HG03565 (cell line): Measurements from ENCODE around the gene CNOT1.

Experiments used
- ATAC-seq: cut with Tn5 transposase; IDR thresholded peaks from one replicate; pipeline ENCODE4 v1.9.1; 2021; ENCODE audit warnings: mild to moderate bottlenecking, moderate library complexity; ENCODE audit not compliant: unreplicated experiment

The CNOT1 gene

GRCh38 chr16:58488531-58488930, 141.1 kb downstream of the CNOT1 start:
- no peak for ATAC-seq

DNA sequence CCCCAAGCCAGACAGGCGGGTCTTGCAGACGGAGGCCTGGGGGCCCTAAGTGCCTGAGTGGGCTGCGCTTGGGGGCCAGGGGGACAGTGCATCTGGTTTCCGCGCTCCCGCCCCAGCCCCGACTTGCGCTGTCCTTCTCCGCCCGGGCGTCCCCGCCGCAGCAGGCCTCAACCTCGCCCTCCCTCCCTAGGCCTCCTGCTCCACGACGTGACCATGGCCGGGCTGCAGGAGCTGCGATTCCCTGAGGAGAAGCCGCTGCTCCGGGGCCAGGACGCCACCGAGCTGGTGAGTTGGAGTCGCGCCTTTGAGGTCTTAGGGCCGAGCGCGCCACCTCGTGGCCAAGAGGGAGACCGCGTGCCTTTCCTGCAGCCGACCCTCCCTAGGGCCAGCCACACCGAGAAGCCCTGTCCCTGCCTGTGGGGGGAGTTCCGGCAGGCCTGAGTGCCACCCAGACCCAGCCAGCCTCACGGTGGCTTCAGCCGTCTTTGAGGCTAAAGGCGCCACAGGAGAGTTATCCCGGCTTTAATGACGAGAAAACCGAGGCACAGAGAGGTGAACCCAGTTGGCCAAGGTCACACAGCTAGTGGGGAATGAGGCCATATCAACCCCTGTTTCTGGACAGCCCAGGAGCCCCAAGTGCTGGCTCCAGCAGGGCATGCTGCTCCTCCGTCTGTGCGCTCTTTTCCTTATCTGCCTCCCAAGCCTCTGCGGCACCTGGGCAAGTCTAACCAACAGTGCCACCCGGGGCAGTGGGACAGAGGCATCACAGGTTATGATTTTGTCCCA, 141.9 kb downstream of the CNOT1 start:
- ATAC-seq = no peak

- no peak for ATAC-seq
These were observed 144.3 kb downstream of the CNOT1 start for GRCh38 chr16:58485184-58485887.

GRCh38 chr16:58481931-58482330, 147.7 kb downstream of the CNOT1 start:
- ATAC-seq = no peak

DNA sequence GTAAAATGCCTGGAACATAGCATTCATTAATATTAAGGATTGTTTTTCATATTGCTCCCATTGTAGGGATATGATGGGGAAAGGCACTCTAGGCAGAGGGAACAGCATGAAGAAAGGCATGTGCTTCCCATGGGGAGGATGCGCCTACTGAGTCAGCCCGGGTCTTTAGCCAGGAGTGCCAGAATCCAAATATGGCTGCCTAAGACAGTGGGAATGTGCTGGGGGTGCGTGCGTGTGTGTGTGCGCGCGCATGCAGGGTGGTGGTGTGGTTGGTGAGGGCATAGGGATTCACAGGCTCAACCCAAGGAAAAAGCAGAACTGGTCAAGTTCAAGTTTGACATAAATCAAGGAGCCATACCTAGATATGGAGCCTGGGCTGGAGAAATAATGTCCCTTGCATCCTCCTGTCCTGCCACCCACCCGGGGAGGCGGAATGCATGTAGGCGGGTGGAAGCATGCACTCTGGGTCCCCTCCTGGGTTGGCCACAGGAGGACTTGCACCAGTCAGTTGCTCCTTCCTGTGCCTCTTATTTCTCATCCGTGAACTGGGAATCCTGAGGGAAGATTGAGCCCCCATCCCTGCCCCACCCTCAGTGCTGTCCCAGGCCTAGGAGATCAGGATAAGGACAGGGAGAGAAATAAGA, 148.3 kb downstream of the CNOT1 start:
- ATAC-seq = no peak

GRCh38 chr16:58478427-58478826, 151.2 kb downstream of the CNOT1 start:
- no peak for ATAC-seq

DNA sequence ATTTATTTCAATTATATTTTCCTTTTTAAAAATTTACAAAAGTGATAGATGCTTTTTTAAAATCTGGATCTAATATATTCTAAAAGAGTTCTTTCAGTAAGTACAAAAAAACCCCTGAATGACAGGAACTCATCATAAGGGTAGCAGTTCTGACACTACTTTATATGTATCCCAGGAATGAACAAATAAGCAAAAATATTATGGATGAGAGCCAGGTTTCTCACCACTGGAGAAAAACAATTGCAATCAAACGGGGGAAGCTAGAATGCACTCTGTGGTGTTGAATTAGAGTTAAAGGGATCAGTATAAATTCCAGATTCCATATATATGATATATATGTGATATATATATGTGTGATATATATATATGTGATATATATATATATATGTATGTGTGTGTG, 152.8 kb downstream of the CNOT1 start:
- no peak for ATAC-seq

GRCh38 chr16:58475091-58475619, 154.5 kb downstream of the CNOT1 start:
- no peak for ATAC-seq

DNA sequence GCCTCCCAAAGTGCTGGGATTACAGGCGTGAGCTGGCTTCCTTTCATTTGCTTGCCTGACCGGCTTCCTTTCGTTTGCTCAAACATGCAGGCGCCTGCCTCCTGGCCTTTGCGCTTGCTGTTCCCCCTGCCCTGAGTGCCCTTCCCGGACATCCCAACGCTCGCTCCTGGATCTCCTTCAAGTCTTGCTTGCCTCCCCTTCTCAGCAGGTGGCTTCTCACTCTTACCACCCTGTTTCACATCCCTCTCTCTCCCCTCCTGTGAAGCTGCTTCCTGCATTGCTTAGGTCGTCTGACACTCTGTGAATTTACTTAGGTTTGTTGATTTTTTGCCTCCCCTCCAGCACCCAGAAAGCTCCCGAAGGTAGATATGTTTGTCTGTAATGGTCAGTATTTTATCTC, 155.3 kb downstream of the CNOT1 start:
- ATAC-seq = no peak

- ATAC-seq = no peak
These were observed 156.8 kb downstream of the CNOT1 start for GRCh38 chr16:58472827-58473226.

DNA sequence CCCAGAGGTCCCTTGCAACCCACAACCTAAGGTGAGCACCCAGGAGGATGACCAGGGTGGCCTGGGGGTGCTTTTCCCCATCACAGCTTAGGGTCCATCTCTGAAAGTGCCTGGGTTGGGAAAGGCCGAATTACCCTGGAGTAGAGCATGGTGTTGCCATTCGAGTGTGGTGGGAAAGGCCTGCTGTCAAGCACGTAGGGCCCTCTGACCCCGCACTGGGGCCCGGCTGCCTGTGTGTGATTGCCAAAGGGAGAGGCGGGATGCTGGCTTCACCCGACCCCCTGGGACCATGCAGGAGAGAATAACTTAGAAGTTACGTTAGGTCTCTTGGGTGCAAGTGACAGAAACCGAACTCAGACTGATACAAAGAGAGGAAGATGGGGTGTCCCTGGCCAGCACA, 157.4 kb downstream of the CNOT1 start:
- no peak for ATAC-seq

GRCh38 chr16:58471209-58471975, 158.2 kb downstream of the CNOT1 start:
- ATAC-seq = no peak
